Astrocyte of the spinal cord (primary cell): ENCODE data around the gene CEP89.
A peak's percentile ranks its signal among the peaks of the same experiment; 100 is the strongest.
"Not testable (repeated sequence)": the region's sequence is repeated elsewhere in the genome, so short reads cannot be mapped to it uniquely, and the experiment has no call there.

Experiments
- DNase-seq: peaks from one replicate; pipeline ENCODE4 v3.0.0; 2011; ENCODE audit warnings: low read depth, low spot score
- H3K4me3 ChIP-seq: 2 replicates; pipeline ENCODE4 v1.5.1; 2011; ENCODE audit warnings: low read depth, mild to moderate bottlenecking, low read length, moderate library complexity
- in situ Hi-C: cut with HindIII; loops from 2 replicates; pipeline ENCODE4 v1.10.0; 2017; ENCODE audit warnings: low sequenced_read_pairs
- TF ChIP-seq, protein P1 (sequence below): IDR thresholded peaks from 2 replicates; pipeline ENCODE4 v1.5.1; 2012; ENCODE audit warnings: low read depth, mild to moderate bottlenecking, low read length, inconsistent platforms

Gene CEP89

DNA sequence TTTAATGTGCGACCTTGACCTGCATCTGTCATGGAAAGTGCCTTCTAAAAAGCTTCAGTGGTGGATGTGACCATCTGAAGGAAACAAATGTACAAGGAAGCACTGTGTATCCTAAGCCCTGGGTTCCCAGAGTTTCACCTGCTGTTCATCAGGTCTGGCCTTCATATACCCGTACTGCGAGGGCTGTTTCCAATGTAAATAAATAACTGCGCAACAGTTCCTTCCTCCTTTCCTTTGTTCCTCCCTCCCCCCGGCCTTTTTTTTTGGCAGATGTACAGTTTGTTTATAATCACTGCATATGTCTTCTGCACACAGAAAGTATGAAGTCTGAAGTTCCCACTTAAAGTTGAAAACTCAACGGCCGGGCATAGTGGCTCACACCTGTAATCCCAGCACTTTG, 5.5 kb upstream of the CEP89 start:
- DNase-seq = no peak
- TF ChIP-seq, protein P1, sequence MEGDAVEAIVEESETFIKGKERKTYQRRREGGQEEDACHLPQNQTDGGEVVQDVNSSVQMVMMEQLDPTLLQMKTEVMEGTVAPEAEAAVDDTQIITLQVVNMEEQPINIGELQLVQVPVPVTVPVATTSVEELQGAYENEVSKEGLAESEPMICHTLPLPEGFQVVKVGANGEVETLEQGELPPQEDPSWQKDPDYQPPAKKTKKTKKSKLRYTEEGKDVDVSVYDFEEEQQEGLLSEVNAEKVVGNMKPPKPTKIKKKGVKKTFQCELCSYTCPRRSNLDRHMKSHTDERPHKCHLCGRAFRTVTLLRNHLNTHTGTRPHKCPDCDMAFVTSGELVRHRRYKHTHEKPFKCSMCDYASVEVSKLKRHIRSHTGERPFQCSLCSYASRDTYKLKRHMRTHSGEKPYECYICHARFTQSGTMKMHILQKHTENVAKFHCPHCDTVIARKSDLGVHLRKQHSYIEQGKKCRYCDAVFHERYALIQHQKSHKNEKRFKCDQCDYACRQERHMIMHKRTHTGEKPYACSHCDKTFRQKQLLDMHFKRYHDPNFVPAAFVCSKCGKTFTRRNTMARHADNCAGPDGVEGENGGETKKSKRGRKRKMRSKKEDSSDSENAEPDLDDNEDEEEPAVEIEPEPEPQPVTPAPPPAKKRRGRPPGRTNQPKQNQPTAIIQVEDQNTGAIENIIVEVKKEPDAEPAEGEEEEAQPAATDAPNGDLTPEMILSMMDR = no peak
- in situ Hi-C loops = no loop called here
- H3K4me3 ChIP-seq = no peak overlapping the region

DNA sequence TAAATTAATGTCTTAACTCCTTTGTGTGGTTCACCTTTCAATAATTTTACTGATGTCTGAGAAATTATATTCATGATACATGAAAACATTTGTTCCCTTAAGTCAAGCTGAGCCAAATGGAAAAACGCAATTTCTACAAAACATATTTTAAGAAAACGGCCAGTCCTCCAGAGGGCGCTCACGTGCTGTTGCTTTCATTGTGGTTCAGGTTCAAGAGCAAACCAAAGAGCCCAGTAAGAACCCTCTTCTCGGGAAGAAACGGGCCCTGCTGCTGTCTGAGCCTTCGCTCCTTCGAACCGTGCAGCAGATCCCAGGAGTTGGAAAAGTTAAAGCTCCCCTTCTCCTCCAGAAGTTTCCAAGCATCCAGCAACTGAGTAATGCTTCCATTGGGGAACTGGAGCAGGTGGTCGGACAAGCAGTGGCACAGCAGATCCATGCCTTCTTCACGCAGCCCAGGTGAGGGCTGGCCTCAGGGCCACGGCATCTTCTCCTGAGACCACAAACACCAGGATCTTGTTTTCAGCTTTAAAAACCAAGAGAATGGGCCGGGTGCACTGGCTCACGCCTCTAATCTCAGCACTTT, 4.6 kb upstream of the CEP89 start:
- peak; percentile 73 for DNase-seq
- TF ChIP-seq, protein P1 = peak; percentile 82
- in situ Hi-C loops = no loop called here
- H3K4me3 ChIP-seq = no peak overlapping the region

DNA sequence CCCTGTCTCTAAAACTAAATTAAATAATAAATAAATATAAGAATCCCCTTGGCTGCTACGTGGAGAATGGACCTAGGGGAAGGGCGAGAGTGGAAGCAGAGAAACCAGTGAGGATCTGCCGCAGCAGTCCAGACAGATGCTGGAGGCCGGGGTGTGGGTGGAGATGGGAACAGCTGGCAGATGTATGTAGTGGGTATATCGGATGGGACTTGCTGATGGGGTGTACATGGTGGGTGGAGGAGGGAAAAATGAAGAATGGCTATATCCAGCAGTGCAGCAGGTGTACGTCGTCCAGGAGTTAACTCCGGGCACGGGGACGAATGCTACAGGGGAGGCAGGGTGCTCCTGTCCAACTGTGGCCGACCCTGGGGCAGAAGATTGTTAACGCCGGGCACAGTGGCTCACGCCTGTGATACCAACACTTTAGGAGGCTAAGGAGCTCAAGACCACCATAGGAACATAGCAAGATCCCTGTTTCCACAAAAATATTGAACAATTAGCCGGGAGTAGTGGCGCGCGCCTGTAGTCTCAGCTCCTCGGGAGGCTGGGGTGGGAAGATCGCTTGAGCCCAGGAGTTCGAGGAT, 654 bp downstream of the CEP89 start:
- TF ChIP-seq, protein P1 = no peak
- no peak for DNase-seq
- in situ Hi-C loops = no loop called here
- H3K4me3 ChIP-seq = peak overlapping the region; percentile 93

DNA sequence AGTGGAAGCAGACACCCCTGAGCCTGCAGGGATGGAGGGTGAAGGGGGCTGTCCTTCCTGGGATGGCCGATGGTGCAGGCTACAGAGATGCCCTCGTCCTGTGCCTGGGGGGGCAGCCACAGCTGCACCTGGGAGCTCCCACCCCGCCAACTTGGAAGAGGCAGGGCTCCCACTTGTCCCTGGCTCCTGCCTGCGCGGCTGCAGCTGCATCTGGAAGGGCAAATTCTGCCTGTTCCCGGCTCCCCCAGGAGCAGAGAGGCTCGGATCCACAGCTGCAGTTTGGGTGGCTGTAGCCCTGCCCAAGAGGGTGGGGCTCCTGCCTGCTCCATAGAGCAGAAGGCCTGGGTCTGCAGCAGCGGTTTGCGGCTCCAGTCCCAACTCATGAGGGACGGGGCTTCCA, 2.2 kb downstream of the CEP89 start:
- no peak overlapping the region for H3K4me3 ChIP-seq
- no peak for DNase-seq
- TF ChIP-seq, protein P1 = no peak
- in situ Hi-C loops = no loop called here

DNA sequence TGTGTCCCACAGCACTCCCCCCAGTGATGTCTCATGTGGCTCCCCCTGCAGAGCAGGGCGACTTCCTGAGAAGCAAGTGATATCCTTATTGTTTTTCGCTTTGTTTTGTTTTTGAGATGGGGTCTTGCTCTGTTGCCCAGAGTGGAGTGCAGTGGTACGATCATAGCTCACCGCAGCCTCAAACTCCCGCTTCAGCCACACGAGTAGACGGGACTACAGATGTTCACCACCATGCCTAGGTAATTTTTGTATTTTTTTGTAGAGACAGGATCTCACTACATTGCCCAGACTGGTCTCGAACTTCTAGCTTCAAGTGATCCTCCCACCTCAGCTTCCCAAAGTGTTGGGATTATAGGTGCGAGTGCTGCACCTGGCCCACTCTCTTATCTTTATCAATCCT, 5.0 kb downstream of the CEP89 start:
- H3K4me3 ChIP-seq = no peak overlapping the region
- in situ Hi-C loops = no loop called here
- TF ChIP-seq, protein P1 = no peak
- DNase-seq = no peak

DNA sequence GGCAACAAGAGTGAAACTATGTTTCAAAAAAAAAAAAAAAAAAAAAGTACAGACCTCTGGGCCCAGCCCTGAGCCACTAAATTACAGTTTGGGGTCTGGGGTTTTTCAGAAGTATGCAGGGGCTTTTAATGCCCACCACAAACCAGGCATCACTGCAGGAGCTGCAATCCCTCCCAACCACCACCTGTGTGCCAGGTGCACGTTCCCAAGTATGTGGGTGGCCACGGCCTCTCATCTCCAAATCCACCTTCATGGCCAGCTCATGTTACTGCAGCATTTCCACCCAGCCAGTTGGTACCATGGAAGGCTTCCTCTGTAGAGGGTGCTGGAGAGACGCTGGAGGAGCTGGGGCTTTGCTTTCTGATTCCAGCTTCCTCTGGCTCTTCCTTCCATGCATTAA, 26.5 kb downstream of the CEP89 start:
- in situ Hi-C loops = no loop called here
- DNase-seq = no peak
- H3K4me3 ChIP-seq = no peak overlapping the region
- TF ChIP-seq, protein P1 = no peak

DNA sequence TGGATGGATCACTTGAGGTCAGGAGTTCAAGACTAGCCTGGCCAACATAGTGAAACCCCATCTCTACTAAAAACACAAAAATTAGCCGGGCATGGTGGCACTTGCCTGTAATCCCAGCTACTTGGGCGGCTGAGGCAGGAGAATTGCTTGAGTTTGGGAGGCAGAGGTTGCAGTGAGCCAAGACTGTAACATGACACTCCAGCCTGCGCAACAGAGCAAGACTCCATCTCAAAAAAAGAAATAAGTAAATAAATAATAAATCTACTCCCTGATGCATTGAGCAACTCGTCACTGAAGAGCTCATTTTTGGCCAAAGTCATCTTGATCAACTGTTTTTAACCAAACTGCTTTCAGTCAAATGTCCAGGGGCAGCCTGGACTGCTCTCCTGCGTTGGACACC, 30.5 kb downstream of the CEP89 start:
- in situ Hi-C loops, H3K4me3 ChIP-seq, DNase-seq: not testable (repeated sequence)
